Glomerular visceral epithelial cell (primary cell): ENCODE results near the gene PAGE2B.
"Not testable (repeated sequence)": the region's sequence is repeated elsewhere in the genome, so short reads cannot be mapped to it uniquely, and the experiment has no call there.

Source experiments
- DNase-seq: peaks from one replicate; pipeline ENCODE4 v3.0.0-alpha.2; 2016; ENCODE audit errors: extremely low spot score

PAGE2B gene

GRCh38 chrX:55074851-55075467 is at the start of gene PAGE2B:
PAGE2B (plus strand) TSS chrX:55075030; CDS start chrX:55076042, 1,012 bp downstream.
- no peak for DNase-seq

GRCh38 chrX:55026143-55026542 is 48.7 kb upstream of the PAGE2B start:
- no peak for DNase-seq

- no peak for DNase-seq
Observed at GRCh38 chrX:55026840-55027239, 48.0 kb upstream of the PAGE2B start.

- DNase-seq = no peak
Observed at GRCh38 chrX:55028040-55028439, 46.8 kb upstream of the PAGE2B start.

GRCh38 chrX:55028611-55029010 is 46.2 kb upstream of the PAGE2B start:
- no peak for DNase-seq

GRCh38 chrX:55029291-55029690 is 45.5 kb upstream of the PAGE2B start:
- DNase-seq = no peak

- DNase-seq = no peak
Observed at GRCh38 chrX:55030271-55031205, 44.3 kb upstream of the PAGE2B start, which contains the start of gene ALAS2. ALAS2 (minus strand) TSS chrX:55030977; CDS start chrX:55026000, 4,977 bp downstream.

GRCh38 chrX:55033429-55033828 is 41.4 kb upstream of the PAGE2B start:
- peak; percentile 45 for DNase-seq

GRCh38 chrX:55039471-55039870 is 35.4 kb upstream of the PAGE2B start:
- no peak for DNase-seq

GRCh38 chrX:55041514-55041913 is 33.3 kb upstream of the PAGE2B start:
- DNase-seq = no peak

GRCh38 chrX:55050599-55050998 is 24.2 kb upstream of the PAGE2B start:
- not testable (repeated sequence) for DNase-seq

- DNase-seq = no peak
Observed at GRCh38 chrX:55056820-55057674, 17.8 kb upstream of the PAGE2B start.

- peak; percentile 22 for DNase-seq
Observed at GRCh38 chrX:55057675-55058249, 17.1 kb upstream of the PAGE2B start.

GRCh38 chrX:55067180-55067579 is 7.7 kb upstream of the PAGE2B start:
- DNase-seq = not testable (repeated sequence)

GRCh38 chrX:55072286-55072685 is 2.5 kb upstream of the PAGE2B start:
- DNase-seq = no peak

GRCh38 chrX:55088795-55089489 is 14.1 kb downstream of the PAGE2B start, which contains the start of gene PAGE2:
PAGE2 (plus strand) TSS chrX:55089018; CDS start chrX:55090021, 1,003 bp downstream.
- DNase-seq = no peak

GRCh38 chrX:55098691-55099090 is 23.9 kb downstream of the PAGE2B start:
- DNase-seq = no peak

- DNase-seq = no peak
Observed at GRCh38 chrX:55099162-55099561, 24.3 kb downstream of the PAGE2B start.

GRCh38 chrX:55102754-55103153 is 27.9 kb downstream of the PAGE2B start:
- no peak for DNase-seq

- DNase-seq = no peak
Observed at GRCh38 chrX:55107262-55107661, 32.4 kb downstream of the PAGE2B start.

GRCh38 chrX:55107911-55108310 is 33.1 kb downstream of the PAGE2B start:
- no peak for DNase-seq
